Occipital lobe (tissue), 2 donors: ENCODE measurements around the gene DNAJC4. TPM values are rescaled to one million over a fixed set of nuclear protein-coding genes. Genes with fewer than 3 reads are reported as not detected.
A peak's percentile ranks its signal among the peaks of the same experiment; 100 is the strongest.

Experiments
- DNase-seq: peaks from one replicate; lab custom pipeline; 2025; lab: John Stamatoyannopoulos, UW
- total RNA-seq: library from RNA; depleted of rRNA; stranded (reverse); fragments of >200 nt; gene quantifications from one replicate; pipeline ENCODE4 v1.2.3, GENCODE V29; 2014

Gene DNAJC4
- total RNA-seq, 1 donor from 2014 or later = 5.6 TPM

DNA sequence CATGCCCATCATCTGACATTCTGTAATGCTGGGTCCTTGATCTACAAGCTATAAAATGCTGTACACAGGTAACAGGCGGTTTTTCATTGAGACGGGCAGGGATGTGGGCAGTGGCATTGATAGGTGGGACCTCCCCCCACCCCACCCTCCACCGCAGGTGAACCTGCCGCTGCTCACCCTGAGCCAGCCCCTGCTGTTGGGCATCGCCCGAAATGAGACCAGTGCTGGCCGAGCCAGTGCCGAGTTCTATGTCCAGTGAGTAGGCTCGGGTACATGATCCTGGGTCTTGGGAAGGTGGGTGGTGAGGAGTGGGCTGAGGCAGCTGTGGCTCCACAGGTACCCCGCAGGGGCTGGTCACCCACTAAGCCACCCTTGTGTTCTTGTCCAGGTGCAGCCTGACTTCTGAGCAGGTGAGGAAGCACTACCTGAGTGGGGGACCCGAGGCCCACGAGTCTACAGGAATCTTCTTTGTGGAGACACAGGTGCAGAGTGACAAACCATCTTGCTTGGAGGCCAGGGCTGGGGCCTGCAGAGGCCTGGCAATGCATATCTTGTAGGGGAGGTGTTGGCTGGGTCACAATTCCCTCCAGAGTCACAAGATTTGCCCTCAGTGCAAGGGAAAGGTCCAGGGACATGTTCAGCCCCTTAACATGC lies 1.1 kb upstream of the DNAJC4 start:
- DNase-seq = no peak

GRCh38 chr11:64229744-64230170 lies 591 bp upstream of the DNAJC4 start:
- DNase-seq = no peak

GRCh38 chr11:64230985-64231365 lies 627 bp downstream of the DNAJC4 start:
- no peak for DNase-seq

DNA sequence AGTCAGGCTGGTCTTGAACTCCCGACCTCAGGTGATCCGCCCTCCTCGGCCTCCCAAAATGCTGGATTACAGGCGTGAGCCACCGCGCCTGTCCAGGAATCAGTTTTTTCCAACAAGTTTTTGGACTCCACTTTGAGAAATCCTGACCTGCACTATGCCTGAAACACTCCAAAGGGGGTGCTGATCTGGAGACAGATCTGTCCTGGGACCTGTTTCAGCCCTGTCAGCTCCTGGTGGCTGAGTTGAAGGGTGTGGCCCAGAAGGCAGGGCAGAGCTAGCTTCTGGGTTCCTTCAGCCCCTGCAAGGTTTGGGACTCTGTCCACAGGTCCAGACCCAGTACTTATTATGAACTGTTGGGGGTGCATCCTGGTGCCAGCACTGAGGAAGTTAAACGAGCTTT lies 1.2 kb downstream of the DNAJC4 start:
- DNase-seq = no peak

DNA sequence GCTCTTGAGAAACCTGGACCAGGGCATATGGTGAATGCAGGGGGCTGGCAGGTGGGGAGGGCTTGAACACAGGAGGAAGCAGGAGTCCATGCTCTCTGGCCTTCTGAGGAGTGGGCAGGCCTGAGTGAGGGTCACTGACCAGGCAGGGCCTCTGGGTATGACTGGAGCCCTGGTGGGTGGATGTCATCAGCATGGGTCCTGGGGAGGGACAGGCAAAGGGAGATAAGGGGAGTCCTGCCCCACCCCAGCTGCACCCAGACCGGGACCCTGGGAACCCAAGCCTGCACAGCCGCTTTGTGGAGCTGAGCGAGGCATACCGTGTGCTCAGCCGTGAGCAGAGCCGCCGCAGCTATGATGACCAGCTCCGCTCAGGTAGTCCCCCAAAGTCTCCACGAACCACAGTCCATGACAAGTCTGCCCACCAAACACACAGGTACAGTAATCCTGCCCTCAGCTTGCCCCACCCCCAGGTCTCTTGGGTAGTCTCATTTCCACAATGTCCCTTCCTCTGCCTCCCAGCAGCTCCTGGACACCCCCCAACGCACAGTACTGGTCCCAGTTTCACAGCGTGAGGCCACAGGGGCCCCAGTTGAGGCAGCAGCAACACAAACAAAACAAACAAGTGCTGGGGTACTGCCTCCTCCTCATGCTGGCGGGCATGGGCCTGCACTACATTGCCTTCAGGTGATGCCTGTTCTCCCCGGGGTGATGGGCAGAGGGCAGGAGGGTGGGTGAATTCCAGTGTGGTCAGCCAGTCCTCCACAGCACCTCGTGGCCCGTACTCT lies 2.0 kb downstream of the DNAJC4 start:
- DNase-seq = no peak

- DNase-seq = no peak
Observed at GRCh38 chr11:64232967-64233315, 2.6 kb downstream of the DNAJC4 start.

DNA sequence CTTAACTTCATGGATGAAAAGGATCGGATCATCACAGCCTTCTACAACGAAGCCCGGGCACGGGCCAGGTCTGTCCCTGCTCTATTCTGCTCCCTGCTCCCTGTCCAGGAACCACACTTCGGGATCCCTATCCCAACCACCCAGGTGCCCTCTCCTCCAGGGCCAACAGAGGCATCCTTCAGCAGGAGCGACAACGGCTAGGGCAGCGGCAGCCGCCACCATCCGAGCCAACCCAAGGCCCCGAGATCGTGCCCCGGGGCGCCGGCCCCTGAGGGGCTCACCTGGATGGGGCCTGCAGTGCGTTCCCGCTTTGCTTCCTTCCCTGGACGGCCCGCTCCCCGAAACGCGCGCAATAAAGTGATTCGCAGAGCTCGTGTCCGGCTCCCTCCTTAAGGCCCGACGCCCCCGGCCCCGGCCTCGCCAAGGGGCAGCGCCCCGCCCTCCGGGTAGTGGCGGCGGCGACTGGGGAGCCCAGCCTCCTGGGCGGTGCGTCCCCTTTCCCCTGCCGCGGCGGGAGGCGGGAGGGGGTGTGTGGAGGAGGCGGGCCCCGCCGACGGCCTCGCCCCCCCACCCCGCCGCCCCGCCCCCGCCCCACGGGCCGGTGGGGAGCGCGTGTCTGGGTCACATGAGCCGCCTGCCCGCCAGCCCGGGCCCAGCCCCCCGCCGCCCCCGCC lies 3.7 kb downstream of the DNAJC4 start, which contains the start of gene VEGFB:
Gene VEGFB, plus strand, starts transcription at position 672 of the 674 bp plus-strand sequence. CDS start 250 bp downstream, outside the sequence.
- DNase-seq = no peak

DNA sequence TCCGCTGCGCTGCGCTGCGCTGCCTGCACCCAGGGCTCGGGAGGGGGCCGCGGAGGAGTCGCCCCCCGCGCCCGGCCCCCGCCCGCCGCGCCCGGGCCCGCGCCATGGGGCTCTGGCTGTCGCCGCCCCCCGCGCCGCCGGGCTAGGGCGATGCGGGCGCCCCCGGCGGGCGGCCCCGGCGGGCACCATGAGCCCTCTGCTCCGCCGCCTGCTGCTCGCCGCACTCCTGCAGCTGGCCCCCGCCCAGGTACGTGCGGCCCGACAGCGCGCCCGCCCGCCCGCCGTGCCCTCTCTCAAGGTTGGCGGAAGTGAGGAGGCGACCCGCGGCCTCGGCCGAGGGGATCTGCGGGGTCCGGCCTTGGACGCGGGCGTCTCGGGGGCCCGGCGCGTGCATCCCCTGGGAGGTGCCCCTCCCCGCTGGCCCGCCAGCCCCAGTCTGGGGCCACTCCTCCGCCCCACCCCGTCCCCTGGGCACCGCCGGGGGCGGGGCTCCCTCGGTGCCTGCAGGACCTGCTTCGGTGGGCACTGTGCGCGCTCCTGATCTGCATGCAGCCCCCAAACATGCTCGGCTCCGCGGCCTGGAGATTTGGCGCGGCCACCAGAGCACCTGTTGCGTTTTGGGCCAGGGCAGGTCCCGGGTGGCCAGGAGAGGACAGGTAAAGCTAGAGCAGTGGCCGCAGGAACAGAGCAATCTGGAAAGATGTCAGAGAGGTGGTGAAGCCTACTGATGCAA lies 4.5 kb downstream of the DNAJC4 start:
- DNase-seq = no peak

DNA sequence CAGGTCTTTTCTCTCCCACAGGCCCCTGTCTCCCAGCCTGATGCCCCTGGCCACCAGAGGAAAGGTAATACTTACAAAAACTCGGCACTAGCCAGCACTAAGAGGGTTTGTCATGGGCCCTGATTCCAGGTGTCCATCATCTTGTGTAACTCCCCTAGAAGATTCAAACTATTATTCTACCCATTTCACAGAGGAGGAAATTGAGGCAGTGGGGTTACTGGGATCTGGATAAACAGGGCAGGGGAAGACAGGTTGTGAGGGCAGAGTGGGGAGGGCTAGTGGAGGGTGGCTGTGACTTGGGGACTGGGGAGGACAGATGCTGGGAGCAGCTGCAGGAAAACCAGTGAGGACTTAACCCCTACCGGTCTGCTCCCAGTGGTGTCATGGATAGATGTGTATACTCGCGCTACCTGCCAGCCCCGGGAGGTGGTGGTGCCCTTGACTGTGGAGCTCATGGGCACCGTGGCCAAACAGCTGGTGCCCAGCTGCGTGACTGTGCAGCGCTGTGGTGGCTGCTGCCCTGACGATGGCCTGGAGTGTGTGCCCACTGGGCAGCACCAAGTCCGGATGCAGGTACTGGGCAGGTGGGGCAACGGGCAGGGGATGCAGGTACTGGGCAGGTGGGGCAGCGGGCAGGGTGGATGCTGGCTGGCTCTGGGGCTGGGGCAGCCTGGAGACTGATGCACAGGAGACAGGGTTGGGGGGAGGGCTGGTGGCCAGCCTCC lies 5.3 kb downstream of the DNAJC4 start:
- no peak for DNase-seq

DNA sequence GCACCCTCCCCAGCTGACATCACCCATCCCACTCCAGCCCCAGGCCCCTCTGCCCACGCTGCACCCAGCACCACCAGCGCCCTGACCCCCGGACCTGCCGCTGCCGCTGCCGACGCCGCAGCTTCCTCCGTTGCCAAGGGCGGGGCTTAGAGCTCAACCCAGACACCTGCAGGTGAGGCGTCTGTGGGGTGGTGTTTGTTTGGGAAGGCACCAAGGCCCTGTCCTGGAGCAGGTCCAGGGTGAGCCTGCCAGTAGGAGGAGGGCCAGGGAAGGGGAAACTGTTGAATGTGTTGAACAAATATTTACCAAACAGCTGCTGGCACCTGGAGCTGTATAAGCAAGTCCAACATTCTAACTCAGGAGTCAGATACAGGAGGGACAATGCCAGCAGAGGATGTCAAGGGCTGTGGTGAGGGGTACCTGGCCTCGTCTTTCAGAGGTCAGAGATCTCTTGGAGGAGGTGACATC lies 7.2 kb downstream of the DNAJC4 start:
- no peak for DNase-seq

DNA sequence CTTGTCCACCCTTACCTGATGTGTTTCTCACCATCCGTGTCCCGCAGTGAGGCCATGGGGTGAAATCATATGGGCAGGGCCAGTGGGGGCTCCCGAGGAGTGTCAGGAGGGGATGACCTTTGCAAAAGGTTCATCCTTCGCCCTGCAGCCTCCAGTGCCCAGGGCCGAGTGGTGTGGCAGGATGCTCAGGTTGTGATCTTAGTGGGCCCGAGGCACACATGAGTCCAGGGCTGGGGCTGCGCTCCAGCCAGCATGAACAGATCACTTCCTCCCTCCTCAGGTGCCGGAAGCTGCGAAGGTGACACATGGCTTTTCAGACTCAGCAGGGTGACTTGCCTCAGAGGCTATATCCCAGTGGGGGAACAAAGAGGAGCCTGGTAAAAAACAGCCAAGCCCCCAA lies 7.7 kb downstream of the DNAJC4 start:
- DNase-seq = no peak

GRCh38 chr11:64238999-64239398 lies 8.7 kb downstream of the DNAJC4 start:
- no peak for DNase-seq

- DNase-seq = no peak
Observed at GRCh38 chr11:64239662-64240434, 9.5 kb downstream of the DNAJC4 start.

- DNase-seq = peak; percentile 94
Observed at GRCh38 chr11:64240435-64241240, 10.3 kb downstream of the DNAJC4 start, which contains the start of gene FKBP2. FKBP2 (plus strand) TSS chr11:64241095; CDS start chr11:64242388, 1,293 bp downstream.

- peak; percentile 100 for DNase-seq
Observed at GRCh38 chr11:64241241-64241490, 10.8 kb downstream of the DNAJC4 start.

GRCh38 chr11:64241491-64242374 lies 11.4 kb downstream of the DNAJC4 start:
- no peak for DNase-seq

DNA sequence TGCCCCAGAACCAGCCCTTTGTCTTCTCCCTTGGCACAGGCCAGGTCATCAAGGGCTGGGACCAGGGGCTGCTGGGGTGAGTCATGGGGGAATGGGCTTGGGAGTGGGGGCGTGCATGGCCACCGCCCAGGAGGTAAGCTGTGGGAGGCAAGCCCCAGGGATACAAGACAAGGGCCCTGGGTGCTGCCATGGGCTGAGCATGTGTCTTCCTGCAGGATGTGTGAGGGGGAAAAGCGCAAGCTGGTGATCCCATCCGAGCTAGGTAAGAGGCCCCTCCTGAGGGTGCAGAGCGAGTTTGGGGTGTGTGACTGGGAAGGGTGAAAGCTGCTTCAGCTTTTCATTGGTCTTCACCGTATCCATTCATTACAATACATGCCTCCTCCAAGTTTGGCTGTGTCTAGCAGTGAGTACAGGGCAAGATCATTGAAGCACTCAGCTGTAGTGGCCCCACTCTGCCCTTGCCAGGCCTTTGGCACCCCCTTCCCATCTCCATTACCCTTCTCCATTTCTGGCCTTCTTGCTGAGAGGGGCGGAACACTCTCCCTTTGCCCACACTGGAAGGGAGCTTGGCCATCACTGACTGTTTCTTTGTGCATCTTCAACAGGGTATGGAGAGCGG lies 13.0 kb downstream of the DNAJC4 start:
- no peak for DNase-seq

DNA sequence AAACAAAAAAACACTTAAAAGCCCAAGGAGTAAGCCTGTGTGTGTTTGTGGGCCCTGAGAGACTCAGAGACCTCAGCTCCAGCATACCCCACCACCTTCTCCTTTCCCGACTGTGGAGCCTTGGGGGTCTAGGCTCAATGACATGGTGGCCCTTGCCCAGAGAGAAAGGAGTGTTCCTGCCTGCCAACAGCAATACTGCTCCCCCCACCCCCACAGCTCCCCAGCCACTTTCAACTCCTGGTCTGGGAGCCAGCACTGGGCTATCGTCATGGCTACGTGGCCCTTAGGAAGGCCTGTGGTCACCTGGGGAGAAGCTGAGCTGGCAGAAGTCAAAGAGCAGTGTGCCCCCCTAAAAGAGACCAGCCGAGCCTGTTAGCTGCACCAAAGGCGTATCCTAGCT lies 13.8 kb downstream of the DNAJC4 start:
- DNase-seq = no peak
